ENCODE measurements around the gene ADAMTSL4.

- TF ChIP-seq PRPF4 (IDR thresholded peaks at IDR 0.05; ENCODE audit: insufficient read depth, low read depth, low read length, poor library complexity, severe bottlenecking): no peak
- TF ChIP-seq STAG1 (CRISPR knock-in tag; IDR thresholded peaks at IDR 0.05; ENCODE audit: borderline replicate concordance): no peak
Measured at GRCh38 chr1:150515328-150516049, 33.7 kb upstream of the ADAMTSL4 start, which contains the start of gene FALEC.

All from K562 (cell line).